PC-3 (cell line): ENCODE measurements around the gene GSC2.

Source experiments
- EZH2 ChIP-seq: fragments of 300-600 bp; sonication (generic); IDR thresholded peaks from one replicate; pipeline ENCODE4 v1.6.1; 2017; ENCODE audit warnings: antibody characterized with exemption, mild to moderate bottlenecking, low read length; ENCODE audit not compliant: unreplicated experiment
- EZH2phosphoT487 ChIP-seq: fragments of 300-600 bp; sonication (generic); IDR thresholded peaks from 2 replicates; pipeline ENCODE4 v1.6.1; 2018; ENCODE audit warnings: mild to moderate bottlenecking, antibody characterized with exemption, low read length, borderline replicate concordance
- TF ChIP-seq, protein P1 (sequence below): fragments of 300-600 bp; sonication (generic); conservative IDR thresholded peaks from 2 replicates; pipeline ENCODE4 v1.5.1; 2017; ENCODE audit warnings: antibody characterized with exemption, low read depth, mild to moderate bottlenecking, low read length

DNA sequence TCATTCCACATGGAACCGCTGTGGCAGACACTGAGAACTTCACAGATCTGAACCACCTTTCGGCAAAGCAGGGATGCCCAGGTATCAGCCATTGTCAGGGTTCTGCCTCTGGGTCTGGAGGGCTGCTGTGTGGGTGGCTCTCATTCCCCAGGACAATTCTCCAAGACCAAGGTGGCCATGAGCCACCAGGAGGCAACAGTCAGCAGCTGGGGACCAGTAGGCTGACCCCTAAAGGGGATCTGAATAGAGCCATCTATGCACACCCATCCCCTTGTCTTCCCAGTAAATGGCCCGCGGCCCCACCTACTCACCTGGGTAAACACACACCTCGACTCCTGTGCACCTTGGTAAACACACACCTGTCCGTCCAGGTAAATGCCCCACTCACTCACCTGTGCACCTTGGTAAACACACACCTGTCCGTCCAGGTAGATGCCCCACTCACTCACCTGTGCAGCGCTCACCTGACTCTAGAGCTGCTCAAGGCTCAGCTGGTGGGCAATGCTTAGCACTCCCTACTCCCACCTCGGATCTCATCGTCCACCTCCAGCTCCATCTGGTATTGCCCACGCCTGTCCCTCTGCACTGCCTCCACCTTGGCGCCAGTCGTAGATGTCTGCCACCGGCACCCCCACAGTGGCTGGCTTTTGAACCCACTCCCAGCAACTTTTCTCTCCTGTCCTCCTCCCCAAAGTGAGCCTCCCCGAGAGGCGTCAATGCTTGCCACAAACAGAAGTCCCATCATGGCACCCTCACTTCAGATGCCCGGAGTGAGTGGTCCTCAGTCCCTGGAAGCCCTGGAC lies 18.2 kb upstream of the GSC2 start:
- TF ChIP-seq, protein P1, sequence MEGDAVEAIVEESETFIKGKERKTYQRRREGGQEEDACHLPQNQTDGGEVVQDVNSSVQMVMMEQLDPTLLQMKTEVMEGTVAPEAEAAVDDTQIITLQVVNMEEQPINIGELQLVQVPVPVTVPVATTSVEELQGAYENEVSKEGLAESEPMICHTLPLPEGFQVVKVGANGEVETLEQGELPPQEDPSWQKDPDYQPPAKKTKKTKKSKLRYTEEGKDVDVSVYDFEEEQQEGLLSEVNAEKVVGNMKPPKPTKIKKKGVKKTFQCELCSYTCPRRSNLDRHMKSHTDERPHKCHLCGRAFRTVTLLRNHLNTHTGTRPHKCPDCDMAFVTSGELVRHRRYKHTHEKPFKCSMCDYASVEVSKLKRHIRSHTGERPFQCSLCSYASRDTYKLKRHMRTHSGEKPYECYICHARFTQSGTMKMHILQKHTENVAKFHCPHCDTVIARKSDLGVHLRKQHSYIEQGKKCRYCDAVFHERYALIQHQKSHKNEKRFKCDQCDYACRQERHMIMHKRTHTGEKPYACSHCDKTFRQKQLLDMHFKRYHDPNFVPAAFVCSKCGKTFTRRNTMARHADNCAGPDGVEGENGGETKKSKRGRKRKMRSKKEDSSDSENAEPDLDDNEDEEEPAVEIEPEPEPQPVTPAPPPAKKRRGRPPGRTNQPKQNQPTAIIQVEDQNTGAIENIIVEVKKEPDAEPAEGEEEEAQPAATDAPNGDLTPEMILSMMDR, result peak; percentile 27; the same call in 1 of the 2 replicates
- no peak for TF ChIP-seq EZH2
- TF ChIP-seq EZH2phosphoT487, result no peak
